Esophagus muscularis mucosa (tissue), 4 donors: ENCODE data around the gene TAF10.

Experiments
- EP300 ChIP-seq: sonication (generic); formaldehyde crosslinking; IDR thresholded peaks from one replicate; pipeline ENCODE4 v1.6.1; 2017; ENCODE audit warnings: antibody characterized with exemption
- POLR2A ChIP-seq: fragments of 450-650 bp; IDR thresholded peaks from one replicate; pipeline ENCODE4 v1.6.1; 2017; ENCODE audit warnings: antibody characterized with exemption, moderate library complexity, mild to moderate bottlenecking, low read depth
- POLR2AphosphoS5 ChIP-seq, 2 donors: sonication (generic); formaldehyde crosslinking; IDR thresholded peaks; one replicate each; pipeline ENCODE4 v1.6.1; 2017; ENCODE audit warnings: antibody characterized with exemption in 2 of 2
- TF ChIP-seq, protein P1 (sequence below), 3 experiments: fragments of 200-600 bp in 2 of 3; fragments of 450-650 bp in 1 of 3; sonication (generic) in 2 of 3; IDR thresholded peaks; one replicate each; pipeline ENCODE4 v1.5.1; 2017 to 2019; ENCODE audit warnings: antibody characterized with exemption in 3 of 3, mild to moderate bottlenecking in 2 of 3, moderate library complexity in 1 of 3

GRCh38 chr11:6652182-6652581 is 40.2 kb upstream of the TAF10 start:
- TF ChIP-seq, protein P1, sequence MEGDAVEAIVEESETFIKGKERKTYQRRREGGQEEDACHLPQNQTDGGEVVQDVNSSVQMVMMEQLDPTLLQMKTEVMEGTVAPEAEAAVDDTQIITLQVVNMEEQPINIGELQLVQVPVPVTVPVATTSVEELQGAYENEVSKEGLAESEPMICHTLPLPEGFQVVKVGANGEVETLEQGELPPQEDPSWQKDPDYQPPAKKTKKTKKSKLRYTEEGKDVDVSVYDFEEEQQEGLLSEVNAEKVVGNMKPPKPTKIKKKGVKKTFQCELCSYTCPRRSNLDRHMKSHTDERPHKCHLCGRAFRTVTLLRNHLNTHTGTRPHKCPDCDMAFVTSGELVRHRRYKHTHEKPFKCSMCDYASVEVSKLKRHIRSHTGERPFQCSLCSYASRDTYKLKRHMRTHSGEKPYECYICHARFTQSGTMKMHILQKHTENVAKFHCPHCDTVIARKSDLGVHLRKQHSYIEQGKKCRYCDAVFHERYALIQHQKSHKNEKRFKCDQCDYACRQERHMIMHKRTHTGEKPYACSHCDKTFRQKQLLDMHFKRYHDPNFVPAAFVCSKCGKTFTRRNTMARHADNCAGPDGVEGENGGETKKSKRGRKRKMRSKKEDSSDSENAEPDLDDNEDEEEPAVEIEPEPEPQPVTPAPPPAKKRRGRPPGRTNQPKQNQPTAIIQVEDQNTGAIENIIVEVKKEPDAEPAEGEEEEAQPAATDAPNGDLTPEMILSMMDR (IDR thresholded peaks at IDR 0.05), result no peak
- TF ChIP-seq EP300 (no peak), POLR2AphosphoS5 (IDR thresholded peaks at IDR 0.05) (no peak), POLR2A (no peak)
